ENCODE measurements around the gene LTV1. TPM values are rescaled to one million over a fixed set of nuclear protein-coding genes. Genes with fewer than 3 reads are reported as not detected.
"Not testable (repeated sequence)": the region's sequence is repeated elsewhere in the genome, so short reads cannot be mapped to it uniquely, and the experiment has no call there.

The LTV1 gene, protein sequence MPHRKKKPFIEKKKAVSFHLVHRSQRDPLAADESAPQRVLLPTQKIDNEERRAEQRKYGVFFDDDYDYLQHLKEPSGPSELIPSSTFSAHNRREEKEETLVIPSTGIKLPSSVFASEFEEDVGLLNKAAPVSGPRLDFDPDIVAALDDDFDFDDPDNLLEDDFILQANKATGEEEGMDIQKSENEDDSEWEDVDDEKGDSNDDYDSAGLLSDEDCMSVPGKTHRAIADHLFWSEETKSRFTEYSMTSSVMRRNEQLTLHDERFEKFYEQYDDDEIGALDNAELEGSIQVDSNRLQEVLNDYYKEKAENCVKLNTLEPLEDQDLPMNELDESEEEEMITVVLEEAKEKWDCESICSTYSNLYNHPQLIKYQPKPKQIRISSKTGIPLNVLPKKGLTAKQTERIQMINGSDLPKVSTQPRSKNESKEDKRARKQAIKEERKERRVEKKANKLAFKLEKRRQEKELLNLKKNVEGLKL
- total RNA-seq, result 10 to 100 TPM; 18.3 to 18.8 TPM

DNA sequence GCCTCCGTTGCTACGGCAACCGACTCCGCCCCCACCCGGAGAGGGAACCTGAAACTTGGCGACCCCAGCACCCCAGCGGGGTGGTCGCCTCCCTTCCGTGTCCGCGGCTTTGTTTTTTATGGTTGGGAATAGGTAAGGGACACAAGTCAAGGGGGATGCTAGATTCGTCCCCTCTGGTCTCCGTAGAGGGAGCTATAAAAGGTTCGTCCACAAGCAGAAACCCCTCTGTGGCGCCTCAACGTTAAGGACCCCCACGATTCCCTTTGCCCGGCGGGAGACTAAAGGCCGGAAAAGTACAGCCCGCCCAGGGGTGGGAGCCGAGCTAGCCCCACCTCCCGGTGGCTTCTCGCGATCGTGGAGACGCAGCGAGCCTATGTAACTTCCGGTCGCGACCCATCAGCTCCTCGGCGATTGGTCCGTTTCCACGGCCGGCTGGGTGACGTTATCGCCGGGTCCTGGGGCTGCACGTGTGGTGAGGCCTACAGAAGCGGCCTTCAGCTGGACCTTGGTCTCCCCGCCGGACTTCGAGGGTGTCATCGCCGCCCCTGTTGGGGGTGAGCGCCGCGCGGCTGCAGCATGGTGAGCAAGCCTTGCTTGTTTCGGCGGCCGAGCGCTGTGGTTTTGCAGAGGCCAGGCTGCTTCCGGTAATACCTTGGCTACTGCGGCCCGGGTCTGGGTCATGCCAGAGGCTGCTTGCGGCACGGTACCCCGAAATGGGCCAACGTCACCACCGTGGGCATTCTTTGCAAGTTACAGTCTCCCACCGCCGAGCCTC, at the start of gene LTV1:
Gene LTV1 (plus strand): TSS at position 437 of the 775 bp plus-strand sequence. CDS start 140 bp downstream, at position 577.
- Mint-ChIP-seq H3K4me3 (peak within 1 kb of the TSS; percentile 90), H3K27ac (peak within 1 kb of the TSS; percentile 91), H3K4me1 (peaks cover 20% of the 10 kb centered on the region), H3K9me3 (no peaks in the 10 kb centered on the region), H3K36me3 (ENCODE audit: low read depth) (peaks cover 31% of the 10 kb centered on the region), H3K27me3 (no peaks in the 10 kb centered on the region)
- CTCF ChIA-PET, result interaction anchor here (0.9 to 2.5 kb wide), 10 partner anchors 8 to 391 kb away, joined by 3 to 21 read pairs (median 6); no protein-coding TSS in a partner anchor
- POLR2A ChIA-PET, result interaction anchor here (0.8 to 3.8 kb wide), 29 partner anchors 10 to 916 kb away, joined by 3 to 20 read pairs (median 4); partner anchors contain the start of genes ADAT2, FUCA2, HIVEP2 and PEX3
- DNase-seq, result peak; percentile 94

DNA sequence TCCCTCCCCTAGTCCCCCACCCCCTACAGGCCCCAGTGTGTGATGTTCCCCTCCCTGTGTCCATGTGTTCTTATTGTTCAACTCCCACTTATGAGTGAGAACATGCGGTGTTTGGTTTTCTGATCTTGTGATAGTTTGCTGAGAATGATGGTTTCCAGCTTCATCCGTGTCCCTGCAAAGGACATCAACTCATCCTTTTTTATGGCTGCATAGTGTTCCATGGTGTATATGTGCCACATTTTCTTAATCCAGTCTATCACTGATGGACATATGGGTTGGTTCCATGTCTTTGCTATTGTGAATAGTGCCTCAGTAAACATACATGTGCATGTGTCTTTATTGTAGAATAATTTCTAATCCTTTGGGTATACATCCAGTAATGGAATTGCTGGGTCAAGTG, 46.6 kb upstream of the LTV1 start:
- H3K4me1 Mint-ChIP-seq, H3K27me3 Mint-ChIP-seq, CTCF ChIA-PET, DNase-seq, POLR2A ChIA-PET, H3K4me3 Mint-ChIP-seq, H3K27ac Mint-ChIP-seq: not testable (repeated sequence)
- H3K9me3 Mint-ChIP-seq, result peaks cover 26% of the 10 kb centered on the region
- H3K36me3 Mint-ChIP-seq (ENCODE audit: low read depth), result peaks cover 70% of the 10 kb centered on the region

- peaks cover 17% of the 10 kb centered on the region for H3K9me3 Mint-ChIP-seq
- H3K27ac Mint-ChIP-seq, CTCF ChIA-PET, POLR2A ChIA-PET, H3K27me3 Mint-ChIP-seq, H3K4me3 Mint-ChIP-seq, H3K4me1 Mint-ChIP-seq, DNase-seq: not testable (repeated sequence)
- peaks cover 63% of the 10 kb centered on the region for H3K36me3 Mint-ChIP-seq (ENCODE audit: low read depth)
These were observed 44.7 kb upstream of the LTV1 start for GRCh38 chr6:143798487-143798886.

- peaks cover 17% of the 10 kb centered on the region for H3K9me3 Mint-ChIP-seq
- peaks cover 69% of the 10 kb centered on the region for H3K36me3 Mint-ChIP-seq (ENCODE audit: low read depth)
- ChIA-PET POLR2A (no interaction called here), CTCF (no interaction called here)
- peaks cover 24% of the 10 kb centered on the region for H3K4me1 Mint-ChIP-seq
- no peak for DNase-seq
- no peak overlapping the region for H3K4me3 Mint-ChIP-seq
- no peak overlapping the region for H3K27ac Mint-ChIP-seq
- H3K27me3 Mint-ChIP-seq, result no peaks in the 10 kb centered on the region
These were observed 40.1 kb upstream of the LTV1 start for GRCh38 chr6:143802833-143803565.

DNA sequence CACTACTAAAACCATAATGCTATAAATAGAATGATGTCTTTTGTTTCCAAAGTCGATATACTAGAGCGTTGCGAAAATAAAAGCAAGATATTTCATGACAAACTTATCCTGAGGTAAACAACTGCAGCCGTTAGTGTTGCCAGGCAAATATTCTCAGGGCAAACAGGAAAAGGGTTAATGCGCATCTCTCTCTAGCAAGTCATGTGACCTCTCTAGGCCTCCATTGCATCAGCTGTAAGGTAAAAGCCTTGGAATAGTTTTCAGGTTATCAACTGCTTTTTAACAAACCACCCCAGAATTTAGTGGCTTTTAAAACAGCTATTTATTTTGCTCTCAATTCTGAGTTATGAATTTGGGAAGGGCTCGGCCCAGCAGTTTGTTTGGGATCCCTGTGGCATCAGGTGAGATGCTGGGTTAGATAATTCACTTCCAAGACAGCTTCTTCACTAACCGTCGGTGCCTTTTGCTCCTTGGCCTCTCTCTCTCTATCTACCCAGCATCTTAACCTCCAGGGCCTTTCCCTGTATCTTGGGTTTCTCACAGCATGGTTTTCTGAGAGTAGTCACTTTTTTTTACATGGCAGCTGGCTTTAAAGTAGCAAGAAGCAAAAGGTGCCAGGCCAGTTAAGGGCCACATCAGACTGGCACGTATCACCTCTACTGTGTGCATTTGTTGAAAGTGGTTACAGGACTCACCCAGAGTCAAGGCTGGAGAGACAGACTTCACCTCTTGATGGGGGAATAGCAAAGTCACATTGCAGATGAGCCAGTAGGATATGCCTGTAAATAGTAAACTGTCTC, 39.2 kb upstream of the LTV1 start:
- Mint-ChIP-seq H3K4me1 (peaks cover 24% of the 10 kb centered on the region), H3K36me3 (ENCODE audit: low read depth) (peaks cover 65% of the 10 kb centered on the region), H3K9me3 (peaks cover 16% of the 10 kb centered on the region), H3K27me3 (no peaks in the 10 kb centered on the region), H3K4me3 (no peak overlapping the region), H3K27ac (no peak overlapping the region)
- CTCF ChIA-PET, result no interaction called here
- POLR2A ChIA-PET, result no interaction called here
- DNase-seq, result no peak

GRCh38 chr6:143804835-143805239, 38.3 kb upstream of the LTV1 start:
- POLR2A ChIA-PET, result no interaction called here
- DNase-seq, result no peak
- peaks cover 7% of the 10 kb centered on the region for H3K9me3 Mint-ChIP-seq
- peaks cover 24% of the 10 kb centered on the region for H3K4me1 Mint-ChIP-seq
- H3K27me3 Mint-ChIP-seq, result no peaks in the 10 kb centered on the region
- H3K4me3 Mint-ChIP-seq, result no peak overlapping the region
- CTCF ChIA-PET, result no interaction called here
- H3K27ac Mint-ChIP-seq, result no peak overlapping the region
- peaks cover 56% of the 10 kb centered on the region for H3K36me3 Mint-ChIP-seq (ENCODE audit: low read depth)

DNA sequence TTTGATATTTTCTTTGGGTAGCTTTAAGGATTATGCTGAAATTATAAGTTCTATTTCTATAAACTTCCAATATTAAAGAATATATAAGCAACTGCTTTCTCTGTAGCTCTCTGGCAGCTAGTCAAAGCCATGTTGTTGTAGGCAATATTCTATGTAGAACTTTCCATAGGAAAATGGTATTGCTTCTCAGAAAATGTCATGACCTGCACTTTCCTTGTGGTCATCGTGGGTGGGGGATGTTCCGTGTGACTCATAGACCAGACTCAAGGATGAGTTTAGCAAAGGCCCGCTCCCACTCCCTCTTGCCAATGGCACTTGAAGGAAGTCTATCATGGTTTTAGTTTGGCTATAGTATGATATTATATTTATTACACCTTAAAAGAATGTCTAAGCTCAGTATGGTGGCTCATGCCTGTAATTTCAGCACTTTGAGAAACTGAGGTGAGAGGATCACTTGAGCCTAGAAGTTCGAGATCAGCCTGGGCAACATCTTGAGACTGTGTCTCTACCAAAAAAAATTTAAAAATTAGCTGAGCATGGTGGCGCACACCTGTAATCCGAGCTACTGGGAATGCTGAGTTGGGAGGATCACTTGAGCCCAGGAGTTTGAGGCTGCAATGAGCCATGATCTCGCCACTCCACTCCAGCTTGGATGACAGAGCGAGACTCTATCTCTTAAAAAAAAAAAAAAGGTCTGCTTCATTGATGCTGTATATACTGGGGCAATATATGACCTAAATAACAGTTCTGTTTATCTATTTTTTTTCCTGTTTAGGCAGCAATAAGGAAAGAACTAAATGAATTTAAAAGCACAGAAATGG, 36.6 kb upstream of the LTV1 start:
- Mint-ChIP-seq H3K9me3 (peaks cover under 1% of the 10 kb centered on the region), H3K36me3 (ENCODE audit: low read depth) (peaks cover 44% of the 10 kb centered on the region), H3K4me3 (no peak overlapping the region), H3K4me1 (peaks cover 24% of the 10 kb centered on the region), H3K27me3 (no peaks in the 10 kb centered on the region), H3K27ac (no peak overlapping the region)
- ChIA-PET CTCF (interaction anchor here (0.7 to 1.3 kb wide), 2 partner anchors 30 to 64 kb away, joined by 3 to 4 read pairs; no protein-coding TSS in a partner anchor), POLR2A (interaction anchor here (1.0 kb wide), 1 partner anchor 15 kb away, joined by 3 read pairs; no protein-coding TSS in a partner anchor)
- peak; percentile 49 for DNase-seq

- POLR2A ChIA-PET, result interaction anchor here (1.0 kb wide), 1 partner anchor 14 kb away, joined by 3 read pairs; no protein-coding TSS in a partner anchor
- Mint-ChIP-seq H3K4me3 (no peak overlapping the region), H3K27me3 (no peaks in the 10 kb centered on the region), H3K9me3 (no peaks in the 10 kb centered on the region), H3K4me1 (peaks cover 24% of the 10 kb centered on the region), H3K36me3 (ENCODE audit: low read depth) (peaks cover 36% of the 10 kb centered on the region), H3K27ac (no peak overlapping the region)
- DNase-seq, result no peak
- CTCF ChIA-PET, result interaction anchor here (0.7 to 1.3 kb wide), 2 partner anchors 31 to 65 kb away, joined by 3 to 4 read pairs; no protein-coding TSS in a partner anchor
These were observed 35.9 kb upstream of the LTV1 start for GRCh38 chr6:143807103-143807772.

GRCh38 chr6:143810745-143811144, 32.4 kb upstream of the LTV1 start:
- DNase-seq, result no peak
- ChIA-PET POLR2A (no interaction called here), CTCF (interaction anchor here (1.0 kb wide), 1 partner anchor 235 kb away, joined by 3 read pairs; no protein-coding TSS in a partner anchor)
- Mint-ChIP-seq H3K4me3 (no peak overlapping the region), H3K36me3 (ENCODE audit: low read depth) (peaks cover 14% of the 10 kb centered on the region), H3K27ac (no peak overlapping the region), H3K9me3 (no peaks in the 10 kb centered on the region), H3K4me1 (peaks cover 17% of the 10 kb centered on the region), H3K27me3 (no peaks in the 10 kb centered on the region)

DNA sequence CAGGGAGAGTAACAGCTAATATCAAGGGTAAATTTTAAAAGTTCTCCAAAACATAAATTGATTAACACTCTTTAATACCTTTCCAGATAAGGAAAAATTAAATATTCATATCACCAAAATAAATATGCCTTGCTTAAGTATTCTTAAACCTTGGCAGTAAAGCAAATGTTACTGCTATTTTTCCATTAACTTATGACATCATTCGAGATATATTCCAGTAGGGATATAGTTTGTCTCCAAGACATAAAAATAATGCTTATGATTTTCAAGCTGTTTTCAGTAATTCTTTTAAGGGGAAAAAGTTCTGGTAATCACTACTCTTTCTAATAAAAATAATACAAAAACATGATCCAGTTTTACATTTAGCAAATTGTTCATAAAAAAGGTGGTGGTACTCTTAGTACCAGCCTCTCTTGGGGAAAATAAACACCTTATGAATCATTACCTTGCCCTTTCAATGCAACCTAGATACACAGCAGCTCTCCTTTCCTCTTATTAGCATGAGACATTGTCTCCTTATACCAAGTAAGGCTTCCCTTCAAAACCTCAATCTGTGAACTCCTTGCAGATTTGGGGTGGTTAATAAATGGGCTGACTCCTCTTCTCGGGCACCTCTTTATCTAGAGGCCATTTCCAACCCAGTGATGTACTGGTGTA, 31.5 kb upstream of the LTV1 start:
- H3K4me1 Mint-ChIP-seq, result peaks cover 11% of the 10 kb centered on the region
- peaks cover 14% of the 10 kb centered on the region for H3K36me3 Mint-ChIP-seq (ENCODE audit: low read depth)
- H3K27ac Mint-ChIP-seq, result no peak overlapping the region
- POLR2A ChIA-PET, result no interaction called here
- no peak overlapping the region for H3K4me3 Mint-ChIP-seq
- H3K27me3 Mint-ChIP-seq, result no peaks in the 10 kb centered on the region
- CTCF ChIA-PET, result interaction anchor here (0.8 to 1.0 kb wide), 2 partner anchors 9 to 236 kb away, joined by 3 read pairs; no protein-coding TSS in a partner anchor
- no peaks in the 10 kb centered on the region for H3K9me3 Mint-ChIP-seq
- DNase-seq, result no peak

GRCh38 chr6:143817621-143818020, 25.5 kb upstream of the LTV1 start:
- no peaks in the 10 kb centered on the region for H3K9me3 Mint-ChIP-seq
- ChIA-PET POLR2A (no interaction called here), CTCF (interaction anchor here (0.6 kb wide), 1 partner anchor 19 kb away, joined by 4 read pairs; no protein-coding TSS in a partner anchor)
- H3K4me3 Mint-ChIP-seq, result no peak overlapping the region
- H3K36me3 Mint-ChIP-seq (ENCODE audit: low read depth), result no peaks in the 10 kb centered on the region
- no peaks in the 10 kb centered on the region for H3K27me3 Mint-ChIP-seq
- no peak overlapping the region for H3K27ac Mint-ChIP-seq
- H3K4me1 Mint-ChIP-seq, result no peaks in the 10 kb centered on the region
- no peak for DNase-seq
